ENCODE measurements around the gene SRRM5.
"Not testable (repeated sequence)": the region's sequence is repeated elsewhere in the genome, so short reads cannot be mapped to it uniquely, and the experiment has no call there.

The SRRM5 gene

GRCh38 chr19:43611788-43612187, at the start of gene SRRM5:
Gene SRRM5, plus strand, starts transcription at chr19:43612088. Its CDS starts 34 bp downstream, at chr19:43612122.
- DNase-seq = no peak

GRCh38 chr19:43562226-43562697, 49.6 kb upstream of the SRRM5 start:
- no peak for DNase-seq

- DNase-seq = peak; percentile 67
Measured at GRCh38 chr19:43562698-43563241, 49.1 kb upstream of the SRRM5 start.

GRCh38 chr19:43563816-43564457, 48.0 kb upstream of the SRRM5 start:
- no peak for DNase-seq

GRCh38 chr19:43564800-43565199, 47.1 kb upstream of the SRRM5 start:
- DNase-seq = no peak

GRCh38 chr19:43569657-43570056, 42.2 kb upstream of the SRRM5 start:
- DNase-seq = no peak

GRCh38 chr19:43570174-43570791, 41.6 kb upstream of the SRRM5 start:
- no peak for DNase-seq

- no peak for DNase-seq
Measured at GRCh38 chr19:43572171-43572588, 39.7 kb upstream of the SRRM5 start.

GRCh38 chr19:43574424-43575155, 37.3 kb upstream of the SRRM5 start:
- DNase-seq = no peak

GRCh38 chr19:43575156-43575950, 36.5 kb upstream of the SRRM5 start, which contains the start of the genes PINLYP and XRCC1:
Gene PINLYP, plus strand, starts transcription at chr19:43575801. Its CDS starts 1,391 bp downstream, at chr19:43577192.
Gene XRCC1, minus strand, starts transcription at chr19:43575527. Its CDS starts 69 bp downstream, at chr19:43575458.
- DNase-seq = peak; percentile 97

GRCh38 chr19:43575955-43576878, 35.7 kb upstream of the SRRM5 start:
- no peak for DNase-seq

GRCh38 chr19:43578787-43579186, 33.1 kb upstream of the SRRM5 start:
- no peak for DNase-seq

GRCh38 chr19:43581467-43581866, 30.4 kb upstream of the SRRM5 start:
- DNase-seq = no peak

GRCh38 chr19:43582495-43582894, 29.4 kb upstream of the SRRM5 start:
- DNase-seq = no peak

GRCh38 chr19:43584484-43584883, 27.4 kb upstream of the SRRM5 start:
- no peak for DNase-seq

GRCh38 chr19:43586346-43586745, 25.5 kb upstream of the SRRM5 start:
- no peak for DNase-seq

- DNase-seq = not testable (repeated sequence)
Measured at GRCh38 chr19:43587029-43587428, 24.9 kb upstream of the SRRM5 start.

- DNase-seq = no peak
Measured at GRCh38 chr19:43589277-43589676, 22.6 kb upstream of the SRRM5 start.

- no peak for DNase-seq
Measured at GRCh38 chr19:43589678-43590077, 22.2 kb upstream of the SRRM5 start.

- no peak for DNase-seq
Measured at GRCh38 chr19:43591904-43592772, 19.8 kb upstream of the SRRM5 start.

All from activated CD4-positive, alpha-beta T cell treated with anti-CD3 and anti-CD28 coated beads, Interleukin-2, amount 50 U/mL, for 1 hour (primary cell).